Ishikawa (cell line): ENCODE results near the gene ASTN2.

Experiments used
- CEBPB ChIP-seq: IDR thresholded peaks from 2 replicates; pipeline ENCODE4 v1.6.1; 2012
- CREB1 ChIP-seq: IDR thresholded peaks from 2 replicates; pipeline ENCODE4 v1.6.1; 2012; ENCODE audit warnings: low read depth
- EGR1 ChIP-seq: IDR thresholded peaks from 2 replicates; pipeline ENCODE4 v1.6.1; 2012
- EP300 ChIP-seq: IDR thresholded peaks from 2 replicates; pipeline ENCODE4 v1.6.1; 2012; ENCODE audit warnings: borderline replicate concordance
- FOXM1 ChIP-seq: IDR thresholded peaks from 2 replicates; pipeline ENCODE4 v1.6.1; 2012; ENCODE audit warnings: low read depth, borderline replicate concordance
- MAX ChIP-seq: IDR thresholded peaks from 2 replicates; pipeline ENCODE4 v1.6.1; 2012
- NFIC ChIP-seq: IDR thresholded peaks from 2 replicates; pipeline ENCODE4 v1.6.1; 2012
- RAD21 ChIP-seq: IDR thresholded peaks from 2 replicates; pipeline ENCODE4 v1.6.1; 2012; ENCODE audit warnings: low read depth
- TAF1 ChIP-seq: IDR thresholded peaks from 2 replicates; pipeline ENCODE4 v1.6.1; 2012; ENCODE audit warnings: low read depth, mild to moderate bottlenecking
- TCF12 ChIP-seq: IDR thresholded peaks from 2 replicates; pipeline ENCODE4 v1.6.1; 2012; ENCODE audit warnings: low read depth
- TEAD4 ChIP-seq: IDR thresholded peaks from 2 replicates; pipeline ENCODE4 v1.6.1; 2012
- USF1 ChIP-seq: IDR thresholded peaks from 2 replicates; pipeline ENCODE4 v1.6.1; 2012
- YY1 ChIP-seq: IDR thresholded peaks from 2 replicates; pipeline ENCODE4 v1.6.1; 2012; ENCODE audit warnings: low read depth
- ZBTB7A ChIP-seq: IDR thresholded peaks from 2 replicates; pipeline ENCODE4 v1.6.1; 2012; ENCODE audit warnings: low read depth
- TF ChIP-seq, protein P1 (sequence below): IDR thresholded peaks from 2 replicates; pipeline ENCODE4 v1.6.1; 2012; ENCODE audit warnings: low read depth, mild to moderate bottlenecking

ASTN2 gene

GRCh38 chr9:116954731-116955130 lies 460.1 kb downstream of the ASTN2 start:
- TF ChIP-seq CEBPB (no peak), ZBTB7A (no peak), FOXM1 (no peak), RAD21 (no peak), CREB1 (no peak), TAF1 (no peak), EP300 (no peak), USF1 (no peak), NFIC (no peak), TEAD4 (no peak), EGR1 (no peak), TCF12 (no peak), YY1 (no peak), MAX (no peak)
- TF ChIP-seq, protein P1, sequence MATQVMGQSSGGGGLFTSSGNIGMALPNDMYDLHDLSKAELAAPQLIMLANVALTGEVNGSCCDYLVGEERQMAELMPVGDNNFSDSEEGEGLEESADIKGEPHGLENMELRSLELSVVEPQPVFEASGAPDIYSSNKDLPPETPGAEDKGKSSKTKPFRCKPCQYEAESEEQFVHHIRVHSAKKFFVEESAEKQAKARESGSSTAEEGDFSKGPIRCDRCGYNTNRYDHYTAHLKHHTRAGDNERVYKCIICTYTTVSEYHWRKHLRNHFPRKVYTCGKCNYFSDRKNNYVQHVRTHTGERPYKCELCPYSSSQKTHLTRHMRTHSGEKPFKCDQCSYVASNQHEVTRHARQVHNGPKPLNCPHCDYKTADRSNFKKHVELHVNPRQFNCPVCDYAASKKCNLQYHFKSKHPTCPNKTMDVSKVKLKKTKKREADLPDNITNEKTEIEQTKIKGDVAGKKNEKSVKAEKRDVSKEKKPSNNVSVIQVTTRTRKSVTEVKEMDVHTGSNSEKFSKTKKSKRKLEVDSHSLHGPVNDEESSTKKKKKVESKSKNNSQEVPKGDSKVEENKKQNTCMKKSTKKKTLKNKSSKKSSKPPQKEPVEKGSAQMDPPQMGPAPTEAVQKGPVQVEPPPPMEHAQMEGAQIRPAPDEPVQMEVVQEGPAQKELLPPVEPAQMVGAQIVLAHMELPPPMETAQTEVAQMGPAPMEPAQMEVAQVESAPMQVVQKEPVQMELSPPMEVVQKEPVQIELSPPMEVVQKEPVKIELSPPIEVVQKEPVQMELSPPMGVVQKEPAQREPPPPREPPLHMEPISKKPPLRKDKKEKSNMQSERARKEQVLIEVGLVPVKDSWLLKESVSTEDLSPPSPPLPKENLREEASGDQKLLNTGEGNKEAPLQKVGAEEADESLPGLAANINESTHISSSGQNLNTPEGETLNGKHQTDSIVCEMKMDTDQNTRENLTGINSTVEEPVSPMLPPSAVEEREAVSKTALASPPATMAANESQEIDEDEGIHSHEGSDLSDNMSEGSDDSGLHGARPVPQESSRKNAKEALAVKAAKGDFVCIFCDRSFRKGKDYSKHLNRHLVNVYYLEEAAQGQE, result no peak

DNA sequence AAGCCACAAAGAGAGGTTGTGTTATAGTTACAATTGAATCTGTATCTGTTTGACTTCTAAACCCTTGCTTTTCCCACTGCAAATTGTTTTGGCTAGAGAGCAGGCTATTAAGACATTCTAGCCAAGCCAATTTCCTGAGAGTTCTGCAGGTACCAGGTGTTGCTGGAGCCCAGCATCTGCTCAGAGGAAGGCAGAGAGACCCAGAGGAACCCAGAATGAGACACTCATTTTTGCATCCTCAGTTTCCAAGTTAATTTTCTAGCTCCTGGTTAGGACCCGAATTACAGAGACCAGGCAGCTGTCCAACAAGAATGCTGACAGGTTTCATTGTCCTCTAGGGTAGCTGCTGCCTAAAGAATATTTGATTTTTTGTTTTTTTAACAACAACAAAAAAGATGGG lies 461.6 kb downstream of the ASTN2 start:
- TF ChIP-seq TEAD4 (no peak), FOXM1 (no peak), MAX (no peak), TCF12 (no peak), TAF1 (no peak), ZBTB7A (no peak), USF1 (no peak), NFIC (no peak), YY1 (no peak), CREB1 (no peak), RAD21 (no peak), EP300 (no peak), EGR1 (no peak), CEBPB (no peak)
- TF ChIP-seq, protein P1, result no peak

GRCh38 chr9:116952436-116952810 lies 462.4 kb downstream of the ASTN2 start:
- TF ChIP-seq CREB1, result no peak
- no peak for TF ChIP-seq TCF12
- TF ChIP-seq ZBTB7A, result no peak

DNA sequence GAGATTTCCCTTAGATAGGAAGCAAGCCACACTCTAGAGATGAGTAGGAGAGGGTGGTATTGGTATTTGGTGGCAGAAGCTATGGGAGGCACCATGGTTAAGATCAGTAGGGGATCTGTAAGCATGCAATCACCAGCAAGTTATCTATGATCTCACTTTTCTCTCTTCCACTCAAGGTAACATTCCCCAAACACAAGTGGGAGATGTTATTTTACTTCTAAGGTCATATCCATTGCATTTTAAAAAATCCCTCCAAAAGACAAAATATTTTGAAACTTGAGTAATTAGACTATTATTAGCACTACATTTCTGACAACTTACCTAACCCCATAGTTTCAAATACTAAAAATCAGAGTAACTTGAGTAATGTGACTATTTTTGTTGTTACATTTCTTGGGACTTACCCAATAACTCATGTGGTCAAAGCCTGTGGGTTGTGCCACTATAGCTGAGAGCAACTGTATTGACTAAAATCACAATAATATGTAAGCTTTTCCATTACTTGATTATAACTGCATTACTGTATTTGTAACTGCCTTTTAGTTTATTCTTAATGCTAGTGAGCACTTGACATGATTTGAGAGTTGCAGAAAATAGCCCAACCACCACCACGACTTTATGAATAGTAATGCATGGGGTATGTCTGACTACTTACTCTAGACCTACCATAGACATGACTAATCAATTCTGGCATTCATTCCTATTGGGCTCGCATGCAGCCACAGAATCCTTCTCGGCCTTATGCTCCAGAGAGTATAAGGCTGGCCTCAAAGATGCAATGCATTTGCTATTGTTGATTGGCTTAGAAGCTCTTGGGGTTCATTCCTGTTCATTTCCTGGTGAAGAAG lies 463.0 kb downstream of the ASTN2 start:
- TF ChIP-seq TEAD4, result no peak
- TF ChIP-seq RAD21, result no peak
- no peak for TF ChIP-seq NFIC
- TF ChIP-seq YY1, result no peak
- TF ChIP-seq FOXM1, result no peak
- TF ChIP-seq CREB1, result no peak
- no peak for TF ChIP-seq EGR1
- no peak for TF ChIP-seq USF1
- no peak for TF ChIP-seq TAF1
- TF ChIP-seq TCF12, result no peak

- TF ChIP-seq USF1, result no peak
- TF ChIP-seq ZBTB7A, result no peak
- no peak for TF ChIP-seq MAX
- TF ChIP-seq NFIC, result no peak
- TF ChIP-seq RAD21, result no peak
- no peak for TF ChIP-seq TEAD4
- TF ChIP-seq CEBPB, result no peak
- no peak for TF ChIP-seq EP300
- no peak for TF ChIP-seq CREB1
These were observed 469.0 kb downstream of the ASTN2 start for GRCh38 chr9:116945817-116946216.
